Spleen (tissue), 7 donors: Measurements from ENCODE around the gene SRD5A2.

ENCODE experiments used
- POLR2AphosphoS5 ChIP-seq, 3 donors: sonication (generic); formaldehyde crosslinking; IDR thresholded peaks; one replicate each; pipeline ENCODE4 v1.5.1; 2017; ENCODE audit warnings: antibody characterized with exemption in 3 of 3
- TF ChIP-seq, protein P1 (sequence below), 11 experiments: fragments of 200-600 bp in 7 of 11; fragments of 450-650 bp in 4 of 11; sonication (generic) in 4 of 11; IDR thresholded peaks in 8 of 11; conservative IDR thresholded peaks in 3 of 11; 1 replicate in 7 of 11; 2 replicates in 4 of 11; pipeline versions ENCODE4 v1.4.0 to v1.8.0; 2016 to 2021; ENCODE audit warnings: antibody characterized with exemption in 11 of 11, inconsistent platforms in 4 of 11, mild to moderate bottlenecking in 1 of 11
- donor health status: DM: no; HTN: no; CAD: no; lungs with moderate emphysema.
- donor health status: DM: no; HTN: no; CAD: no.
- donor health status: DM: no; HTN: no; CAD: no.

DNA sequence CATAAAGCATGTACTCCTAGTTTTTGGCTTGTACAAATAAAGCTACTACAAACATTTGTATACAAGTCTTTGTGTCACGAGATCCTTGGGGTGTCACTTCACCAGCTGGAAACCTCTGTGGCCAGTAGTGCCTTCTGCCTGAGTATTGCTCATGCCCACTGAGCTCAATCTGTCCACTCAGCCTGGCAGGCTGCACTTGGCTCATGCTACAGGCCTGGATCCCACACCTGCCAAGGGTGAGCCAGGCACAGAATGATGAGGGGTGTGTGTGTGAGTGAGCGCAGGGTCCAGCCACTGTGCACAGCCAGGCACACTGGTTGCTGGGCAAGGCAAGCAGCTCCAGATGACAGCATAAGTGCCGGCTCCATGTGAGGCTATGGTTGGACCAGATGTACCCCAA lies 13.1 kb downstream of the SRD5A2 start:
- TF ChIP-seq POLR2AphosphoS5 (IDR thresholded peaks at IDR 0.05), result no peak
- TF ChIP-seq, protein P1, sequence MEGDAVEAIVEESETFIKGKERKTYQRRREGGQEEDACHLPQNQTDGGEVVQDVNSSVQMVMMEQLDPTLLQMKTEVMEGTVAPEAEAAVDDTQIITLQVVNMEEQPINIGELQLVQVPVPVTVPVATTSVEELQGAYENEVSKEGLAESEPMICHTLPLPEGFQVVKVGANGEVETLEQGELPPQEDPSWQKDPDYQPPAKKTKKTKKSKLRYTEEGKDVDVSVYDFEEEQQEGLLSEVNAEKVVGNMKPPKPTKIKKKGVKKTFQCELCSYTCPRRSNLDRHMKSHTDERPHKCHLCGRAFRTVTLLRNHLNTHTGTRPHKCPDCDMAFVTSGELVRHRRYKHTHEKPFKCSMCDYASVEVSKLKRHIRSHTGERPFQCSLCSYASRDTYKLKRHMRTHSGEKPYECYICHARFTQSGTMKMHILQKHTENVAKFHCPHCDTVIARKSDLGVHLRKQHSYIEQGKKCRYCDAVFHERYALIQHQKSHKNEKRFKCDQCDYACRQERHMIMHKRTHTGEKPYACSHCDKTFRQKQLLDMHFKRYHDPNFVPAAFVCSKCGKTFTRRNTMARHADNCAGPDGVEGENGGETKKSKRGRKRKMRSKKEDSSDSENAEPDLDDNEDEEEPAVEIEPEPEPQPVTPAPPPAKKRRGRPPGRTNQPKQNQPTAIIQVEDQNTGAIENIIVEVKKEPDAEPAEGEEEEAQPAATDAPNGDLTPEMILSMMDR (IDR thresholded peaks at IDR 0.05 in 8 of 11, conservative IDR thresholded peaks at IDR 0.05 in 3 of 11), result no peak
